Measurements from ENCODE around the gene WNK4. TPM values are rescaled to one million over a fixed set of nuclear protein-coding genes. Genes with fewer than 3 reads are reported as not detected.

WNK4 gene
- total and polyA plus RNA-seq, 9 of the 15 experiments (the other 6 are each of a cell fraction or from before 2014, with no cell fraction given): 0.32 to 25.8 (median 4.5) TPM

- peak in 1 of 2 experiments; percentile 90; a peak in 2 of 4 replicates for TF ChIP-seq ZMIZ1 (IDR thresholded peaks at IDR 0.05; ENCODE audit: low read depth in 2 of 2, low read length in 2 of 2)
- no peak for TF ChIP-seq JUNB (CRISPR knock-in tag; conservative IDR thresholded peaks at IDR 0.05)
- peak; percentile 87; the same call in 1 of the 2 replicates for TF ChIP-seq NCOA1 (IDR thresholded peaks at IDR 0.05; ENCODE audit: low read depth)
- TF ChIP-seq, protein P1, sequence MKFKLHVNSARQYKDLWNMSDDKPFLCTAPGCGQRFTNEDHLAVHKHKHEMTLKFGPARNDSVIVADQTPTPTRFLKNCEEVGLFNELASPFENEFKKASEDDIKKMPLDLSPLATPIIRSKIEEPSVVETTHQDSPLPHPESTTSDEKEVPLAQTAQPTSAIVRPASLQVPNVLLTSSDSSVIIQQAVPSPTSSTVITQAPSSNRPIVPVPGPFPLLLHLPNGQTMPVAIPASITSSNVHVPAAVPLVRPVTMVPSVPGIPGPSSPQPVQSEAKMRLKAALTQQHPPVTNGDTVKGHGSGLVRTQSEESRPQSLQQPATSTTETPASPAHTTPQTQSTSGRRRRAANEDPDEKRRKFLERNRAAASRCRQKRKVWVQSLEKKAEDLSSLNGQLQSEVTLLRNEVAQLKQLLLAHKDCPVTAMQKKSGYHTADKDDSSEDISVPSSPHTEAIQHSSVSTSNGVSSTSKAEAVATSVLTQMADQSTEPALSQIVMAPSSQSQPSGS (CRISPR knock-in tag; IDR thresholded peaks at IDR 0.05): no peak
- peak; percentile 87 for TF ChIP-seq SMAD1 (IDR thresholded peaks at IDR 0.05; ENCODE audit: low read depth, low read length, partially characterized antibody)
- 0 out of 2 replicates have a peak, but pooled peaks have one; percentile 13 for TF ChIP-seq ATF3 (IDR thresholded peaks at IDR 0.05)
- TF ChIP-seq ATF3 (CRISPR knock-in tag; conservative IDR thresholded peaks at IDR 0.05): no peak
- TF ChIP-seq ZNF253 (CRISPR knock-in tag; conservative IDR thresholded peaks at IDR 0.05): no peak
- TF ChIP-seq CBFB (CRISPR knock-in tag; IDR thresholded peaks at IDR 0.05): peak; percentile 47; the same call in 1 of the 2 replicates
- TF ChIP-seq BCL6 (CRISPR knock-in tag; IDR thresholded peaks at IDR 0.05): no peak
- peak; percentile 62 to 82; a peak in 2 of 4 replicates for TF ChIP-seq HDAC1 (IDR thresholded peaks at IDR 0.05)
- no peak for TF ChIP-seq ARID3B (CRISPR knock-in tag; IDR thresholded peaks at IDR 0.05; ENCODE audit: borderline replicate concordance)
- no peak for TF ChIP-seq NR1H2 (CRISPR knock-in tag; IDR thresholded peaks at IDR 0.05)
- TF ChIP-seq BCOR (IDR thresholded peaks at IDR 0.05): peak; percentile 81
- TF ChIP-seq KAT2B (IDR thresholded peaks at IDR 0.05; ENCODE audit: low read depth, low read length): no peak
- TF ChIP-seq CEBPB (tag; IDR thresholded peaks at IDR 0.05): no peak
- TF ChIP-seq PTTG1 (tag; IDR thresholded peaks at IDR 0.05; ENCODE audit: low read depth): no peak
- peak; percentile 86 for TF ChIP-seq CTBP1 (IDR thresholded peaks at IDR 0.05; ENCODE audit: borderline replicate concordance)
- no peak for TF ChIP-seq ZNF197 (CRISPR knock-in tag; IDR thresholded peaks at IDR 0.05; ENCODE audit: low read depth)
- no peak for TF ChIP-seq PRMT5 (CRISPR knock-in tag; IDR thresholded peaks at IDR 0.05)
- no peak for TF ChIP-seq MAFG (tag; conservative IDR thresholded peaks at IDR 0.05)
- TF ChIP-seq KLF16 (IDR thresholded peaks at IDR 0.05): peak; percentile 87
Measured at GRCh38 chr17:42779936-42780850, at the start of gene WNK4 (continued).

Measured in K562 (cell line).